Liver (tissue), 9 donors: ENCODE data around the gene AFTPH. TPM values are rescaled to one million over a fixed set of nuclear protein-coding genes. Genes with fewer than 3 reads are reported as not detected.

Experiments used
- DNase-seq: peaks from one replicate; pipeline ENCODE4 v3.0.0-alpha.2; 2017; ENCODE audit warnings: low spot score
- H3K27ac ChIP-seq, 2 donors: one replicate each; pipeline ENCODE4 v1.7.0; 2013; ENCODE audit warnings: inconsistent platforms in 2 of 2, low read length in 2 of 2, control low read depth in 1 of 2, low read depth in 1 of 2, mild to moderate bottlenecking in 1 of 2
- H3K27me3 ChIP-seq, 4 donors: one replicate each; pipeline versions ENCODE4 v1.6.1 to v1.7.0; 2013; ENCODE audit warnings: low read length in 3 of 4, inconsistent platforms in 1 of 4, mild to moderate bottlenecking in 1 of 4, moderate library complexity in 1 of 4; ENCODE audit not compliant: control insufficient read depth in 4 of 4, insufficient read depth in 4 of 4
- H3K36me3 ChIP-seq, 4 donors: one replicate each; pipeline versions ENCODE4 v1.6.1 to v1.7.0; 2013; ENCODE audit warnings: low read length in 3 of 4, mild to moderate bottlenecking in 3 of 4, low read depth in 1 of 4, moderate library complexity in 1 of 4; ENCODE audit not compliant: control insufficient read depth in 4 of 4, insufficient read depth in 3 of 4
- H3K4me1 ChIP-seq, 4 donors: one replicate each; pipeline versions ENCODE4 v1.6.1 to v1.7.0; 2013; ENCODE audit warnings: low read length in 3 of 4, mild to moderate bottlenecking in 3 of 4, moderate library complexity in 1 of 4; ENCODE audit not compliant: control insufficient read depth in 4 of 4, insufficient read depth in 4 of 4
- H3K4me3 ChIP-seq, 3 donors: one replicate each; pipeline versions ENCODE4 v1.6.1 to v1.7.0; 2013; ENCODE audit warnings: low read length in 3 of 3, control low read depth in 1 of 3, low read depth in 1 of 3, mild to moderate bottlenecking in 1 of 3
- H3K9ac ChIP-seq, 2 donors: one replicate each; pipeline ENCODE4 v1.7.0; 2013; ENCODE audit warnings: low read length in 2 of 2, mild to moderate bottlenecking in 2 of 2, moderate library complexity in 2 of 2, control low read depth in 1 of 2, low read depth in 1 of 2
- H3K9me3 ChIP-seq, 4 donors: one replicate each; pipeline versions ENCODE4 v1.6.1 to v1.7.0; 2013; ENCODE audit warnings: low read length in 3 of 4; ENCODE audit not compliant: control insufficient read depth in 4 of 4
- ATF3 ChIP-seq: IDR thresholded peaks from 2 replicates; pipeline ENCODE4 v1.6.1; 2016; ENCODE audit warnings: antibody characterized with exemption
- CTCF ChIP-seq: fragments of 150-350 bp; IDR thresholded peaks from 2 replicates; pipeline ENCODE4 v1.5.1; 2017; ENCODE audit warnings: improper control_type of control experiment, low read depth, low read length; ENCODE audit not compliant: missing input control
- EGR1 ChIP-seq, 2 donors: IDR thresholded peaks; 2 replicates each; pipeline ENCODE4 v1.6.1; 2016 to 2018; ENCODE audit warnings: antibody characterized with exemption in 2 of 2, low read depth in 2 of 2
- FOXA1 ChIP-seq: IDR thresholded peaks from 2 replicates; pipeline ENCODE4 v1.6.1; 2016; ENCODE audit warnings: antibody characterized with exemption
- FOXA2 ChIP-seq: IDR thresholded peaks from 2 replicates; pipeline ENCODE4 v1.6.1; 2016; ENCODE audit warnings: antibody characterized with exemption
- GABPA ChIP-seq, 2 donors: IDR thresholded peaks in 1 of 2; conservative IDR thresholded peaks in 1 of 2; 2 replicates each; pipeline ENCODE4 v1.6.1; 2016; ENCODE audit warnings: antibody characterized with exemption in 2 of 2, mild to moderate bottlenecking in 1 of 2, moderate library complexity in 1 of 2
- HNF4A ChIP-seq, 2 donors: conservative IDR thresholded peaks; 2 replicates each; pipeline ENCODE4 v1.6.1; 2016; ENCODE audit warnings: antibody characterized with exemption in 2 of 2, mild to moderate bottlenecking in 2 of 2
- HNF4G ChIP-seq: IDR thresholded peaks from 2 replicates; pipeline ENCODE4 v1.6.1; 2016; ENCODE audit warnings: antibody characterized with exemption
- JUND ChIP-seq, 2 donors: IDR thresholded peaks; 2 replicates each; pipeline ENCODE4 v1.6.1; 2016; ENCODE audit warnings: antibody characterized with exemption in 2 of 2
- MAX ChIP-seq: IDR thresholded peaks from 2 replicates; pipeline ENCODE4 v1.6.1; 2016; ENCODE audit warnings: antibody characterized with exemption
- NR2F2 ChIP-seq: IDR thresholded peaks from 2 replicates; pipeline ENCODE4 v1.6.1; 2016; ENCODE audit warnings: antibody characterized with exemption
- RAD21 ChIP-seq, 2 donors: IDR thresholded peaks; 2 replicates each; pipeline ENCODE4 v1.6.1; 2016; ENCODE audit warnings: antibody characterized with exemption in 2 of 2, mild to moderate bottlenecking in 2 of 2
- REST ChIP-seq: IDR thresholded peaks from 2 replicates; pipeline ENCODE4 v1.6.1; 2016; ENCODE audit warnings: antibody characterized with exemption, mild to moderate bottlenecking
- RXRA ChIP-seq, 2 donors: IDR thresholded peaks; 2 replicates each; pipeline ENCODE4 v1.6.1; 2017 to 2018; ENCODE audit warnings: antibody characterized with exemption in 2 of 2, mild to moderate bottlenecking in 1 of 2
- SP1 ChIP-seq: IDR thresholded peaks from 2 replicates; pipeline ENCODE4 v1.6.1; 2018; ENCODE audit warnings: antibody characterized with exemption, mild to moderate bottlenecking
- TAF1 ChIP-seq: conservative IDR thresholded peaks from 2 replicates; pipeline ENCODE4 v1.6.1; 2016; ENCODE audit warnings: antibody characterized with exemption, mild to moderate bottlenecking
- YY1 ChIP-seq: IDR thresholded peaks from 2 replicates; pipeline ENCODE4 v1.6.1; 2016; ENCODE audit warnings: antibody characterized with exemption, mild to moderate bottlenecking
- WGBS: extraction: QIAGEN DNeasy Blood & Tissue Kit; methylation state at CpG from one replicate; pipeline ENCODE4 v1.1.7; 2013; 5-methylcytosine and 5-hydroxymethylcytosine counted together
- polyA plus RNA-seq, 2 donors: library from polyadenylated mRNA; stranded (reverse) in 1 of 2; unstranded in 1 of 2; fragments of 200-250 nt in 1 of 2; fragments of >200 nt in 1 of 2; fragmentation: Nextera tagmentation in 1 of 2; extraction: Ambion mirVana in 1 of 2; gene quantifications; one replicate each; pipeline versions ENCODE4 v1.2.1 to v1.2.3, GENCODE V29; 2013 to 2015
- total RNA-seq, 2 donors: library from RNA; depleted of rRNA; stranded (reverse); fragments of >200 nt; gene quantifications; one replicate each; pipeline ENCODE4 v1.2.3, GENCODE V29; 2014
- donor health status: healthy.
- donor health status: healthy.
- donor health status: healthy.
- donor health status: healthy.
- donor health status: healthy.

Gene AFTPH
- total and polyA plus RNA-seq, 4 donors = 10.5 to 27.9 (median 20.6) TPM

GRCh38 chr2:64568836-64569235 lies 44.7 kb downstream of the AFTPH start (continued):
- TF ChIP-seq ATF3 = no peak
- no peak for TF ChIP-seq EGR1 (IDR thresholded peaks at IDR 0.05; ENCODE audit: low read depth in 2 of 2)
- TF ChIP-seq GABPA (IDR thresholded peaks at IDR 0.05 in 1 of 2, conservative IDR thresholded peaks at IDR 0.05 in 1 of 2) = no peak

GRCh38 chr2:64574871-64575270 lies 50.7 kb downstream of the AFTPH start:
- H3K9me3 ChIP-seq = no peaks in the 10 kb centered on the region

More at GRCh38 chr2:64574871-64575270, 50.7 kb downstream of the AFTPH start:
- DNase-seq = no peak
- WGBS = 86% methylated on average over 1 of the region's 1 CpG
- Histone ChIP-seq H3K4me3 (no peak overlapping the region), H3K27me3 (no peaks in the 10 kb centered on the region), H3K4me1 (peaks cover 2 to 8% (median 4%) of the 10 kb centered on the region in 4 donors), H3K9ac (no peak overlapping the region), H3K27ac (no peak overlapping the region), H3K36me3 (peaks cover 0 to 17% (median 15%) of the 10 kb centered on the region in 4 donors)
- no peak for TF ChIP-seq JUND (IDR thresholded peaks at IDR 0.05)
- TF ChIP-seq ATF3 = no peak
- no peak for TF ChIP-seq RAD21 (IDR thresholded peaks at IDR 0.05)
- no peak for TF ChIP-seq HNF4G
- no peak for TF ChIP-seq FOXA2
- no peak for TF ChIP-seq YY1
- no peak for TF ChIP-seq GABPA (IDR thresholded peaks at IDR 0.05 in 1 of 2, conservative IDR thresholded peaks at IDR 0.05 in 1 of 2)
- no peak for TF ChIP-seq EGR1 (IDR thresholded peaks at IDR 0.05; ENCODE audit: low read depth in 2 of 2)
- TF ChIP-seq NR2F2 = no peak
- no peak for TF ChIP-seq FOXA1
- no peak for TF ChIP-seq RXRA (IDR thresholded peaks at IDR 0.05)
- no peak for TF ChIP-seq TAF1
- no peak for TF ChIP-seq HNF4A (conservative IDR thresholded peaks at IDR 0.05)
- no peak for TF ChIP-seq CTCF
- no peak for TF ChIP-seq SP1
- TF ChIP-seq REST = no peak
- TF ChIP-seq MAX = no peak
